Adrenal gland (tissue), 5 donors: ENCODE results near the gene ANKS4B.

Experiments used
- CTCF ChIP-seq, 6 experiments: fragments of 450-650 bp in 4 of 6; fragments of 200-600 bp in 2 of 6; sonication (generic) in 1 of 6; IDR thresholded peaks; 1 replicate in 5 of 6; 2 replicates in 1 of 6; pipeline versions ENCODE4 v1.5.1 to v1.8.0; 2016 to 2021; ENCODE audit warnings: antibody characterized with exemption in 6 of 6, mild to moderate bottlenecking in 2 of 6, moderate library complexity in 1 of 6
- POLR2A ChIP-seq, 2 donors: fragments of 450-650 bp; IDR thresholded peaks; one replicate each; pipeline ENCODE4 v1.6.1; 2017; ENCODE audit warnings: antibody characterized with exemption in 2 of 2, mild to moderate bottlenecking in 2 of 2, moderate library complexity in 1 of 2
- donor health status: DM: no; HTN: no; CAD: no.

- TF ChIP-seq POLR2A (IDR thresholded peaks at IDR 0.05): no peak
- TF ChIP-seq CTCF (IDR thresholded peaks at IDR 0.05): no peak
These were observed 46.0 kb downstream of the ANKS4B start for GRCh38 chr16:21279501-21279900.
